NCI-H526 (cell line): Measurements from ENCODE around the gene EIF4B.
"Not testable (repeated sequence)": the region's sequence is repeated elsewhere in the genome, so short reads cannot be mapped to it uniquely, and the experiment has no call there.

ENCODE experiments used
- DNase-seq, 2 experiments: peaks; one replicate each; lab custom pipeline; 2025; lab: John Stamatoyannopoulos, UW

EIF4B gene

DNA sequence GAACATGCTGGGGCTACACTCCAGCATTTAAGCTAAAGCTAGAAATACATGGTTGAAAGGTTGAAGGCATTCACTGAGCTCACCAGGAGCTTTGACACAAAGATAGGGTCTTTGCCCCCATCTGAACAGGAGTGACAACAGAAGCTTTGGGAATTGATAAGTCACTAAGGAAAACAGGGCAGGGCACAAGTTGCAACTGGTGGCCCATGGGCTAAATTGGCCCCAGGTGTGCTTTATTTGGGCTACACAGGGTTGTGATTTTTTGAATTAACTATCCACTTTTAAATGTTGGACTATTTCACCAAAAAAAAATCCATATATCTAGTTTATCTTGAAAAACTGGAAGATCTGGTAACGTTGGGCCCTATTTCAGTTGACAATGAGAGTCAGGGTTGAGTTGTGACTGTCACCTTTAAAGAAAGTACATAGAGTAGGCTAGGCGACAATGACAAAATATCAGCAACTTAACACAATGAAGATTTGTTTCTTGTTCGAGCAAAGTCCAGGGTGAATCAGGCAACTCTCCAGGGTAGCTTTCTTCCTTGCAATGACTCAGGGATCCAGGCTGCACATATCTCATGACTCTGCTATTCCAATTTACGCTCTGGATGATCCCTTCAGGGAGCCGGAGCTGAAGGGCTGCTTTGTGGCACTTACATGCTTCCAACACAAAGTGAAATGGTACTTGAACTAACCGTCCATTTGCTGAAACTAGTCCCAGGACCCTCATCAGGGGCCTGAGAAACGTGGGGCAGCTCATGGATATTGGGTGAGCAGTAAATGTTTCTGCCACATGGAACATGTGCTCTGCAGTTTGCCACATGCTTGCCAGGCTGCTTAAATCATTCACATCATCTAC is 13.3 kb upstream of the EIF4B start:
- DNase-seq: no peak

DNA sequence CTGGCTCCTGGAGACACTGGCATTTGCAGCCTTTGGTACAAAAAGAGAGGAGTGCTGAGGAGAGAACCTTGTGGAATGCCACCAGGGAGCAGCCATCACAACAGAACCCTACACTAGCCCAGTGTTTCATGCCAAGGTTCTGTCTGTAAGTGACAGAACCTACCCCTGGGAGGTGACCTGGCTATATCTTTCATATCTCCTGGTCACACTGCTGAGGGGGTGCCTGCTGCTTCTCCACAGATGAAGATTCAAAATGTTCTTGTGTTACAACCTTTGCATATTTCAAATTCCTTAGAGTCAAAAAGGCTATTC is 12.7 kb upstream of the EIF4B start:
- DNase-seq: no peak

GRCh38 chr12:53004178-53004577 is 2.1 kb upstream of the EIF4B start:
- no peak for DNase-seq

- DNase-seq: no peak
Observed at GRCh38 chr12:53004582-53004981, 1.7 kb upstream of the EIF4B start.

GRCh38 chr12:53005215-53005985 is 856 bp upstream of the EIF4B start:
- DNase-seq: peak in 1 of 2 experiments; percentile 12

- peak; percentile 42 to 84 for DNase-seq
Observed at GRCh38 chr12:53006810-53007309, 604 bp downstream of the EIF4B start.

DNA sequence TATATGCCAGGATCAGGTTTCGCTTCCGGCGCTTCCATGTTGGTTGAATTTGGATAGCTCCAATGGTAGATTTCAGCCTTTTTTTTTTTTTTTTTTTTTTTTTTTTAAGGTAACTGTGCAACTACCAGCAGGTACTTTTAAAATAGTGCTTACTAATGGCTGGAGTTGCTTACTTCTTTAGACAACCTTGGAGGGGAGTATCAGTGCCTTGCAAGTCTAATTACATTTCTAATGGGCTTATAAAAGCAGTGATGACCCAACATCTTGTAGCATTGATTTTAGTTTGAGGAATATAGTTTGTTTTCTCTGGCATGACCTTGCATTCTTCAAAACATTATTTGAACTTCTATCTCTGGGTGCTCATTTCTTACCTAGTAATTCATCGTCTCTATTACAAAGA is 1.1 kb downstream of the EIF4B start:
- no peak for DNase-seq

DNA sequence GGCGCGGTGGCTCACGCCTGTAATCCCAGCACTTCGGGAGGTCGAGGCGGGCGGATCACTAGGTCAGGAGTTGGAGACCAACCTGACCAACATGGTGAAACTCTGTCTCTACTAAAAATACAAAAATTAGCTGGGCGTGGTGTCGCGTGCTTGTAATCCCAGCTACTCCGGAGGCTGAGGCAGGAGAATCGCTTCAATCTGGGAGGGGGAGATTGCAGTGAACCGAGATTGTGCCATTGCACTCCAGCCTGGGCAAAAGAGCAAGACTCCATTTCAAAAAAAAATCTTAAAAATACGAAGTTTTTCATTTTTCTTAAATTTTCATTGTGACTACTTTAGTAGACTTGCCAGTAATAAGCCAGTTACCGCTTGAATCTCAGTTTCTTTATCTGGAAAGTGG is 2.5 kb downstream of the EIF4B start:
- DNase-seq: not testable (repeated sequence)

DNA sequence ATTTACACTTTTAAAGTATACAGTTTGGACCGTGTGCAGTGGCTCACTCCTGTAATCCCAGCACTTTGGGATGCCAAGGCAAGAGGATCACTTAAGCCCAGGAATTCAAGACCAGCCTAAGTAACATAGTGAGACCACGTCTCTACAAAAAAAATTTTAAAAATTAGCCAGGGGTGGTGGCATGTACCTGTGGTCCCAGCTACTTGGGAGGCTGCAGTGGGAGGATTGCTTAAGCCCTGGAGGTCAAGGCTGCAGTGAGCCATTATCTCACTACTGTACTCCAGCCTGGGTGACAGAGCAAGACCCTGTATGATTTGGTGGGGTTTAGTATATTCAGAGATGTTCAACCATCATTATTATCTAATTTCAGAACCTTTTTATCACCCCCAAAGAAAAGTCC is 4.7 kb downstream of the EIF4B start:
- DNase-seq: no peak

- DNase-seq: no peak
Observed at GRCh38 chr12:53011889-53012288, 5.6 kb downstream of the EIF4B start.

- no peak for DNase-seq
Observed at GRCh38 chr12:53012928-53013327, 6.7 kb downstream of the EIF4B start.

GRCh38 chr12:53014709-53015108 is 8.5 kb downstream of the EIF4B start:
- no peak for DNase-seq

GRCh38 chr12:53025250-53025649 is 19.0 kb downstream of the EIF4B start:
- no peak for DNase-seq

DNA sequence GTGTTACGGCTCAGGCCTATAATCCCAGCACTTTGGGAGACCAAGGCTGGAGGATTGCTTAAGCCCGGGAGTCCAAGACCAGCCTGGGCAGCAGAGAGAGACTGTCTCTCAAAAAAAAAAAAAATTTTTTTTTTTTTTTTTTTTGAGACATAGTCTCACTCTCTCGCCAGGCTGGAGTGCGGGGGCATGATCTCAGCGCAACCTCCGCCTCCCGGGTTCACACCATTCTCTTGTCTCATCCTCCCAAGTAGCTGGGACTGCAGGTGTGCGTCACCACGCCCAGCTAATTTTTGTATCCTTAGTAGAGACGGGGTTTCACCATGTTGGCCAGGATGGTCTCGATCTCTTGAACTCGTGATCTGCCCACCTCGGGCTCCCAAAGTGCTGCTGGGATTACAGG is 20.8 kb downstream of the EIF4B start:
- DNase-seq: not testable (repeated sequence)

GRCh38 chr12:53031616-53032015 is 25.4 kb downstream of the EIF4B start:
- no peak for DNase-seq

GRCh38 chr12:53033832-53034231 is 27.6 kb downstream of the EIF4B start:
- DNase-seq: not testable (repeated sequence)

- no peak for DNase-seq
Observed at GRCh38 chr12:53034459-53034858, 28.2 kb downstream of the EIF4B start.

DNA sequence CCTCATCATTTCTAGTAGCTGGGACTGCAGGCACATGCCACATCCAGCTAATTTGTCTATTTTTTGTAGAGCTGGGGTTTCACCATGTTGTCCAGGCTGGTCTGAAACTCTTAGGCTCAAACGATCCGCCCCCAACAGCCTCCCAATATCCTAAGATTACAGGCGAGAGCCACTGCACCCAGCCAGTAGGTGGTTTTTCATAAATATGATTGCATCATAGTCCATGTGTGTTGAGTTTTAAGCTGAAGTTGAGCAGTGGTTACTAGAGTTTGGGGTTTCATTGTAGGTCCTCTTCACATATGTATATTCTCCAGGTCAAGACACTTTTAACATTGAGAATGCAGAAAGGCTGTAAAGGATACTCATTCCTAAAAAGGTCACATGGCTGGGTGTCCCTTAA is 30.5 kb downstream of the EIF4B start:
- no peak for DNase-seq

DNA sequence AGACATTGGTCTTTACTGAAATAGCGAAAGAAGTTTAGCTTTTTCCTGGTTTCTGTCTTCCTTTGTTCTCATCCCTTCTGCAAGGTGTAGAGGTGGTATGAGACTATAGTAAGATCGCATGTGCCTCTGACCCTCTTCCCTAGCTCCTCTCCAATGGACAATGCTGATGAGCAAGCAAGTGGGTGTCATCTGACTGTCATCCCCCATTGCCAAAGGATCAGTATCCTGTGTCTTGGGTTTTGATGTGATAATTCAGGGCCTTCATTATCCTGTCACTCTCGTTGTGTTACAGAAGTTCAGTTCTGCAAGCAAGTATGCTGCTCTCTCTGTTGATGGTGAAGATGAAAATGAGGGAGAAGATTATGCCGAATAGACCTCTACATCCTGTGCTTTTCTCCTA is 33.6 kb downstream of the EIF4B start:
- DNase-seq: no peak

GRCh38 chr12:53042607-53043454 is 36.6 kb downstream of the EIF4B start:
- DNase-seq: no peak

DNA sequence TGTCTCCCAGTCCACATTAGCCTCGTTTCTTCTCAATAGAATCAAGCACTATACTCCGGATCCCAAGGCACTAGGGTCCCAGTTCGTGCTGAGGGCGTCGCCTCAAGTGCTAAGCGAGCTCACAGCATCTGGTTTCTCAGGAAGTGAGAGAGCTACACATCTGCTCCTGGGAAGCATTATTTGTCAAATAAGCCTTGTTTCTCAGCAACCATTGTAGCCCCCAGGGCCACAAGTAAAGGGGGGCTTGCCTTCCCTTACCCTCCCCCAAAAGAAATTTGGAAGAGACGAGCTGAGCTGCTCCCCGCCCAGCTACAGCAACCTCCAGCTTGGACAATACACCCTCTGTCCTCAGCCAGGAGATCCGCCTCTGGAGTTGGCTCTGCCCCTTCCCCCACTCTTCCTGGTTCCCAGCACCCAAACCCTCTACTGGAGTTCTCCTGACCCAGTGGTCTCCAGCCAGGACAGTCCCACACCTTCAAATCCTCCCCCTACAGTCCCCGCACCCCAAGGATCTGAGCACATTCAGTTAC is 37.9 kb downstream of the EIF4B start:
- peak; percentile 41 to 47 for DNase-seq
